B cell (primary cell): ENCODE results near the gene CDK5R2. TPM values are rescaled to one million over a fixed set of nuclear protein-coding genes. Genes with fewer than 3 reads are reported as not detected.

Source experiments
- ATAC-seq: fragments of 200-7000 bp; cut with Tn5 transposase; one replicate; pipeline ENCODE4 v1.10.0; 2021; ENCODE audit warnings: low read depth, mild to moderate bottlenecking, moderate number of reproducible peaks, moderate library complexity
- CTCF ChIA-PET: fragments of 350-600 bp; sonication (Branson Sonifier 250); formaldehyde crosslinking; loops from one replicate; lab custom pipeline; 2021; ENCODE audit warnings: antibody characterized with exemption, inconsistent platforms; lab: Charles Lee
- POLR2A ChIA-PET: fragments of 350-600 bp; sonication (Branson Sonifier 250); formaldehyde crosslinking; loops from one replicate; lab custom pipeline; 2021; ENCODE audit warnings: antibody characterized with exemption; lab: Charles Lee
- DNase-seq: peaks from one replicate; pipeline ENCODE4 v3.0.0; 2013
- H2AFZ ChIP-seq: 2 replicates; pipeline ENCODE4 v1.6.1; 2012; ENCODE audit warnings: mild to moderate bottlenecking, low read depth, low read length; ENCODE audit not compliant: insufficient read depth, poor library complexity, severe bottlenecking
- H3K27ac ChIP-seq, 2 donors: 1 replicate in 1 of 2; 2 replicates in 1 of 2; pipeline ENCODE4 v1.5.1; 2012 to 2013; ENCODE audit warnings: low read length in 2 of 2, mild to moderate bottlenecking in 2 of 2, moderate library complexity in 1 of 2
- H3K27me3 ChIP-seq, 4 experiments: fragments of 200-600 bp in 1 of 4; sonication (generic) in 1 of 4; replicated peaks in 1 of 4; 1 replicate in 2 of 4; 2 replicates in 2 of 4; pipeline versions ENCODE4 v1.6.1 to v1.7.0; 2013 to 2016; ENCODE audit warnings: low read length in 3 of 4, mild to moderate bottlenecking in 2 of 4, mixed read lengths in 1 of 4, moderate library complexity in 1 of 4; ENCODE audit not compliant: insufficient read depth in 4 of 4, control insufficient read depth in 3 of 4; ENCODE audit errors: control extremely low read depth in 1 of 4
- H3K36me3 ChIP-seq, 2 experiments: replicated peaks in 1 of 2; 1 replicate in 1 of 2; 2 replicates in 1 of 2; pipeline versions ENCODE4 v1.6.1 to v1.7.1; 2013; ENCODE audit warnings: low read length in 1 of 2; ENCODE audit not compliant: insufficient read depth in 2 of 2, control insufficient read depth in 1 of 2; ENCODE audit errors: control extremely low read depth in 1 of 2, extremely low read depth in 1 of 2
- H3K4me1 ChIP-seq, 2 donors: fragments of 200-600 bp in 1 of 2; sonication (generic) in 1 of 2; 1 replicate in 1 of 2; 2 replicates in 1 of 2; pipeline versions ENCODE4 v1.5.1 to v1.6.1; 2013 to 2017; ENCODE audit warnings: low read length in 2 of 2; ENCODE audit not compliant: control insufficient read depth in 2 of 2, insufficient read depth in 2 of 2
- H3K4me2 ChIP-seq: replicated peaks from 2 replicates; pipeline ENCODE3; 2012; ENCODE audit warnings: mild to moderate bottlenecking, low read depth, low read length; ENCODE audit not compliant: poor library complexity, severe bottlenecking
- H3K4me3 ChIP-seq, 5 experiments: fragments of 200-600 bp in 1 of 5; sonication (generic) in 1 of 5; 1 replicate in 3 of 5; 2 replicates in 2 of 5; pipeline versions ENCODE4 v1.5.1 to v1.7.0; 2011 to 2016; ENCODE audit warnings: low read length in 4 of 5, mild to moderate bottlenecking in 4 of 5, low read depth in 2 of 5, control low read depth in 1 of 5, moderate library complexity in 1 of 5; ENCODE audit not compliant: insufficient read depth in 1 of 5; ENCODE audit errors: control extremely low read depth in 1 of 5, extremely low read depth in 1 of 5
- H3K79me2 ChIP-seq: fragments of 200-600 bp; sonication (generic); one replicate; pipeline ENCODE4 v1.6.0; 2016; ENCODE audit warnings: low read length; ENCODE audit not compliant: control insufficient read depth, insufficient read depth
- H3K9ac ChIP-seq: fragments of 200-600 bp; sonication (generic); 2 replicates; pipeline ENCODE4 v1.6.1; 2017; ENCODE audit warnings: mild to moderate bottlenecking, low read length, moderate library complexity
- H3K9me3 ChIP-seq, 3 donors: one replicate each; pipeline versions ENCODE4 v1.6.1 to v1.7.1; 2013; ENCODE audit warnings: low read length in 2 of 3; ENCODE audit not compliant: control insufficient read depth in 2 of 3, insufficient read depth in 1 of 3; ENCODE audit errors: control extremely low read depth in 1 of 3
- H4K20me1 ChIP-seq: 2 replicates; pipeline ENCODE4 v1.6.0; 2012; ENCODE audit warnings: mild to moderate bottlenecking, low read length; ENCODE audit not compliant: insufficient read depth, control insufficient read depth, poor library complexity, severe bottlenecking
- H3K27ac Mint-ChIP-seq: one replicate; pipeline ENCODE4 v1.8.0; 2021; ENCODE audit warnings: mixed read lengths
- H3K27me3 Mint-ChIP-seq: one replicate; pipeline ENCODE4 v1.8.0; 2021; ENCODE audit warnings: mixed read lengths
- H3K4me1 Mint-ChIP-seq: one replicate; pipeline ENCODE4 v1.8.0; 2021; ENCODE audit warnings: mixed read lengths
- H3K4me3 Mint-ChIP-seq: one replicate; pipeline ENCODE4 v1.8.0; 2021; ENCODE audit warnings: mixed read lengths
- H3K9me3 Mint-ChIP-seq: one replicate; pipeline ENCODE4 v1.8.0; 2022; ENCODE audit warnings: mixed read lengths; ENCODE audit not compliant: insufficient read depth
- EZH2 ChIP-seq: IDR thresholded peaks from 2 replicates; pipeline ENCODE4 v1.6.1; 2012; ENCODE audit warnings: borderline replicate concordance, low read depth, mild to moderate bottlenecking, moderate library complexity, low read length; ENCODE audit not compliant: insufficient read depth, poor library complexity, severe bottlenecking
- WGBS: methylation state at CpG from one replicate; pipeline ENCODE4 v1.1.5; 2013; ENCODE audit warnings: missing lambda C conversion rate; ENCODE audit not compliant: insufficient coverage; 5-methylcytosine and 5-hydroxymethylcytosine counted together
- intact Hi-C: fragments of 100-400 bp; cut with micrococcal nuclease; formaldehyde crosslinking; loops from one replicate; pipeline ENCODE4 v1.10.0; 2022
- polyA plus RNA-seq: library from polyadenylated mRNA; depleted of rRNA; stranded (reverse); fragments of >200 nt; gene quantifications from 2 replicates; pipeline ENCODE4 v1.2.3, GENCODE V29; 2012
- total RNA-seq, 2 donors: library from RNA; stranded (reverse); fragments of 120-200 nt in 1 of 2; gene quantifications; 1 replicate in 1 of 2; 2 replicates in 1 of 2; pipeline versions ENCODE4 v1.2.3 to v1.2.4, GENCODE V29; 2013 to 2022
- TF ChIP-seq, protein P1 (sequence below): fragments of 200-600 bp; IDR thresholded peaks from one replicate; pipeline ENCODE4 v1.8.0; 2022; ENCODE audit warnings: antibody characterized with exemption, mild to moderate bottlenecking

Gene CDK5R2
- total and polyA plus RNA-seq, 2 donors (not counting 1 experiment from before 2014, with no cell fraction given): not detected

DNA sequence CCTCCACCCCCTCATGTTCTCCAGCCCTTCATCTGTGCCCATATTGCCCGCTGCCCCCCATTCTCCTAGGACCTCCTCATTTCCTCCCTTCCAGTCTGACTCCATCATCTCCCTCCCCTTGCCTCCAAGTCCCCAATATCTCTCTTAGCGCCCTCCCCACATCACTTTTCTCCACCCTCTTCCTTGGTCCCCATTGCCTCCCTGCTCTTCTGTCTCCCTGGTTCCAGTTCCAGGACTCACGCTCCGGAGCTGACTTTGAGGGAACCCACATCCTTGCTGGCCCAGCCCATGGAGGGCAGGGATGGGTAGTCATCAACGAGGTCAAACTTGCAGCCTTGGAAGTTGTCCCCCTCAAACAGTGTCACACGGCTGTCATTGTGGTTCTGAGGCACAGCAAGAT, 31.1 kb downstream of the CDK5R2 start:
- intact Hi-C loops: loop anchor here (10.0 kb wide), 1 partner anchor 64 kb away; no protein-coding TSS in a partner anchor
- Histone ChIP-seq H3K4me3 (no peak overlapping the region), H2AFZ (no peak overlapping the region), H3K27ac (no peak overlapping the region), H3K27me3 (peaks cover 0 to 97% (median 66%) of the 10 kb centered on the region in 4 experiments), H3K36me3 (no peaks in the 10 kb centered on the region), H4K20me1 (no peaks in the 10 kb centered on the region), H3K9ac (no peak overlapping the region), H3K4me1 (peaks cover 18 to 43% of the 10 kb centered on the region in 2 donors), H3K9me3 (peaks cover 0 to 31% (median 0%) of the 10 kb centered on the region in 3 donors), H3K79me2 (no peaks in the 10 kb centered on the region), H3K4me2 (no peak overlapping the region)
- Mint-ChIP-seq H3K27me3 (peaks cover 77% of the 10 kb centered on the region), H3K27ac (no peak overlapping the region), H3K9me3 (no peaks in the 10 kb centered on the region), H3K4me3 (no peak overlapping the region), H3K4me1 (peaks cover 13% of the 10 kb centered on the region)
- POLR2A ChIA-PET: no interaction called here
- no peak for ATAC-seq
- 12% methylated on average over 6 of the region's 6 CpGs for WGBS
- CTCF ChIA-PET: interaction anchor here (1.3 kb wide), 1 partner anchor 39 kb away, joined by 3 read pairs; no protein-coding TSS in a partner anchor
- TF ChIP-seq, protein P1, sequence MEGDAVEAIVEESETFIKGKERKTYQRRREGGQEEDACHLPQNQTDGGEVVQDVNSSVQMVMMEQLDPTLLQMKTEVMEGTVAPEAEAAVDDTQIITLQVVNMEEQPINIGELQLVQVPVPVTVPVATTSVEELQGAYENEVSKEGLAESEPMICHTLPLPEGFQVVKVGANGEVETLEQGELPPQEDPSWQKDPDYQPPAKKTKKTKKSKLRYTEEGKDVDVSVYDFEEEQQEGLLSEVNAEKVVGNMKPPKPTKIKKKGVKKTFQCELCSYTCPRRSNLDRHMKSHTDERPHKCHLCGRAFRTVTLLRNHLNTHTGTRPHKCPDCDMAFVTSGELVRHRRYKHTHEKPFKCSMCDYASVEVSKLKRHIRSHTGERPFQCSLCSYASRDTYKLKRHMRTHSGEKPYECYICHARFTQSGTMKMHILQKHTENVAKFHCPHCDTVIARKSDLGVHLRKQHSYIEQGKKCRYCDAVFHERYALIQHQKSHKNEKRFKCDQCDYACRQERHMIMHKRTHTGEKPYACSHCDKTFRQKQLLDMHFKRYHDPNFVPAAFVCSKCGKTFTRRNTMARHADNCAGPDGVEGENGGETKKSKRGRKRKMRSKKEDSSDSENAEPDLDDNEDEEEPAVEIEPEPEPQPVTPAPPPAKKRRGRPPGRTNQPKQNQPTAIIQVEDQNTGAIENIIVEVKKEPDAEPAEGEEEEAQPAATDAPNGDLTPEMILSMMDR: no peak
- TF ChIP-seq EZH2: no peak
- no peak for DNase-seq

DNA sequence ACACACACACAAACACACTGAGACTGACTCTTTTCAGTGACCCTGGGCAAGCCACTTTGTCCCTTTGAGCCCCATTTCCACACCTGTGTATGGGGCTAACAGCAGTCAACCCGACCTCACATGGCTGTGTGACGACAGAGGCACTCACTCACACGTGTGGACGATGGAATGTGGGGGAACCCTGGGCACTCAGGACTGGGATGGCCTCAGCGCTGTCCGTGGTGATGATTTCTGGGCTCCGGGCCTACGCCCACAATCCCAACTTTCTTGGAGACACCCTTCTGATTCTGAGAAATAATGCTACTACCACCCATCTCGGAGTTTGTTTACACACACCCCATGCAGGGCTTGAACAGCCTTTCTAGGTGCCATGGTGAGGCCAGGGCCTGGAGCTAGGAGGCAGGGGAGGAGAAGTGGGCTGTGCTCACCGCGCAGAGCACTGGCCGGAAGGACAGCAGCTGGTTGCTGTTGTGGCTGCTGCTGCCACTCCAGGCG, 32.3 kb downstream of the CDK5R2 start:
- no peak overlapping the region for H3K27ac Mint-ChIP-seq
- peaks cover 0 to 97% (median 71%) of the 10 kb centered on the region in 4 experiments for H3K27me3 ChIP-seq

More for the DNA sequence above, 32.3 kb downstream of the CDK5R2 start:
- WGBS: 12% methylated on average over 12 of the region's 13 CpGs
- Mint-ChIP-seq H3K27me3 (peaks cover 73% of the 10 kb centered on the region), H3K4me3 (no peak overlapping the region), H3K9me3 (no peaks in the 10 kb centered on the region), H3K4me1 (peaks cover 15% of the 10 kb centered on the region)
- no peak for ATAC-seq
- no peak overlapping the region for H2AFZ ChIP-seq
- H3K27ac ChIP-seq: no peak overlapping the region
- TF ChIP-seq EZH2: no peak
- TF ChIP-seq, protein P1: no peak
- ChIA-PET POLR2A (no interaction called here), CTCF (interaction anchor here (1.2 kb wide), 1 partner anchor 21 kb away, joined by 4 read pairs; no protein-coding TSS in a partner anchor)
- H3K79me2 ChIP-seq: no peaks in the 10 kb centered on the region
- no peak overlapping the region for H3K4me2 ChIP-seq
- H3K4me1 ChIP-seq: peaks cover 27 to 42% of the 10 kb centered on the region in 2 donors
- H4K20me1 ChIP-seq: no peaks in the 10 kb centered on the region
- no peak for DNase-seq
- peaks cover 0 to 41% (median 0%) of the 10 kb centered on the region in 3 donors for H3K9me3 ChIP-seq
- intact Hi-C loops: loop anchor here (10.0 kb wide), 1 partner anchor 63 kb away; no protein-coding TSS in a partner anchor
- H3K36me3 ChIP-seq: no peaks in the 10 kb centered on the region
- H3K4me3 ChIP-seq: no peak overlapping the region
- H3K9ac ChIP-seq: no peak overlapping the region
